Transverse colon (tissue), 3 donors: Measurements from ENCODE around the gene SRSF3.

ENCODE experiments used
- CTCF ChIP-seq, 5 experiments: fragments of 200-600 bp in 3 of 5; fragments of 450-650 bp in 2 of 5; sonication (generic) in 3 of 5; IDR thresholded peaks; 1 replicate in 2 of 5; 2 replicates in 3 of 5; pipeline ENCODE4 v1.5.1; 2016 to 2017; ENCODE audit warnings: antibody characterized with exemption in 5 of 5, inconsistent platforms in 3 of 5, mild to moderate bottlenecking in 2 of 5, moderate library complexity in 1 of 5
- POLR2A ChIP-seq: fragments of 450-650 bp; IDR thresholded peaks from one replicate; pipeline ENCODE4 v1.6.1; 2016; ENCODE audit warnings: antibody characterized with exemption, mild to moderate bottlenecking, moderate library complexity

- TF ChIP-seq CTCF (IDR thresholded peaks at IDR 0.05) (no peak), POLR2A (no peak)
Observed at GRCh38 chr6:36651659-36652379, 57.7 kb downstream of the SRSF3 start.
